ENCODE measurements around the gene CTNNA2. TPM values are rescaled to one million over a fixed set of nuclear protein-coding genes. Genes with fewer than 3 reads are reported as not detected.

Gene CTNNA2
- total RNA-seq, 1 experiment from 2014 or later: not detected

DNA sequence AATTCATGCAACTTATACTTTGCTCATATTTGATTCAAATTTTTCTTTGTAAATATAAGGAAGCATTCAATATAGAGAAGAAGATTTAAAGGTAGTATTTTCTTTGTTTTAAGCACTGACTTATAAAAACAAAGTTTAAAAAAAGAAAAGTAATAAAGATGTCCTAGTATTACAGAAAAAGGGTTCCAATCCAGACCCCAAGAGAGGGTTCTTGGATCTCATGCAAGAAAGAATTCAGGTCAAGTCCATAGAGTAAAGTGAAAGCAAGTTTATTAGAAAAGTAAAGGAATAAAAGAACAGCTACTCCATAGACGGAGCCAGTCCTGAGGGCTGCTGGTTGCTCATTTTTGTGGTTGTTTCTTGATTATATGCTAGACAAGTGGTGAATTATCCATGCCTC, 267.9 kb downstream of the CTNNA2 start:
- no peak for DNase-seq (ENCODE audit: extremely low read depth, low read depth)

DNA sequence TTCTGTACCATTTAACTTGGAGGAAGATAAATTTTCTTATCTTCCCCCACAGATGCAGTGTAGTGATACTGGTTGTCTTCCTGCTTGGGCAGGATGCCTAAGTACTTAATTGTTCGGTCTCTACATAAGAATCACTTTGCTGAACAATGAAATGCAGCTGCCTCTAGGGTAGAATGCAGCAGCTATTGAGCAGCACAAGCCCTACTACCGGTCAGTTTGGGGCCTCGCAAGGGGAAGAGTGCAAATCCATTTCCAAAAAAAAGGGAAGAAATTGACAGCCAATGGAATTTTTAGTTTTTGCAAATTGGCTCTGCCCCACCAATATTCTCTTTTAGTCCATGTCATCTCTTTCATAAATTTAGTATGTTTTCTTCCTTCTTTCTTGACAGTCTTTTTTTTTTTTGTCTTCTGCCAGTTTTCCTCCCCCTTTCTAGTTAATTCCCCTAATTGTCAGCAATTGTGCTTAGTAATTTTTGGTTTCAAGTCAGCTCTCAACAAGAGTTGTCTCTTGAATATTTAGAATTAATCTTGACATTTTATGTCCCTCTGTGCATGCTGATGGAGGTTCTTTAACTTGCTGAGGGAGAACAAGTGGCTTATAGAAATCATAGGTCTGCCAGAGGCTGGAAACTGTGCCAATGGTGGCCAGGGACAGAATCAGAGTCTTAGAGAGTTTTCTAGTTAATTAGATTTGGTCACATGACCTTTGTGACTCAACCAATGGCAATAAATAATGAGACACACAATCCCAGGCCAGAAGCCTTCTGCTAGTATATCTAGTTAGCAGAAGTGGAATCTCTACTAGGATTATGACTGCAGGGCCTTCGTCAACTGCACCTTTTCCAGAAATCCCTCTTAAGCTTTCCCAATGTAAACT, 270.0 kb downstream of the CTNNA2 start:
- DNase-seq (ENCODE audit: extremely low read depth, low read depth): no peak

DNA sequence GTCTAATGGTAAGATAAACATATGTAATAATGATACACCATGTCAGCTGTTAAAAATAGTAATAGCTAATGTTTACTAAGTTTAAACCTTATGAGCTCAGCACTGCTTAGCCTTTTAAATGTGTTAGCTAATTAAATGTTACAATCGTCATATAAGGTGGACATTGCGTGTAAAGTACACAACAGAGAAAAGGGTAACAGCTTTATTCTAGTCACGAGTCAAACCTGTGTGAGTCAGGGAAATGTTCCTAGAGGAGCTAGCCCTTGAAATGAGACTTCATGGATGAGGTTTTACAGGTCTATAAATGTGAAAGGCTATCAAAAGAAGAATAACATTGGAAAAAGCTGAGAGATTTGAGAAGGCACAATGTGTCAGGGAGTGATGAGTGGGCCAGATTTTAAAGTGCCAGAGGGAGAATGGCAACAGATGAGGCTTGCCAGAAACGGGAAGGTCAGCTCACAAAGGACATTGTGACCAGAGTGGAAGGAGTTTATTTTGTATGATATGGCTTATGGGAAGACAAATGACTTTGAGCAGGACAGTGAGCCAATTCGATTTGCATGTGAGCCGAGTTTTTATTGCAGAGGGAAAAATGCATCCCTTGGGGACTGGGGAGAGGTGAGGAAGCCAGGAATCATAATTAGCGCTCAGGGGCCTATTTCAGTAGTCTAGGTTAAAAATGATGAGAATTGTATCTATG, 276.3 kb downstream of the CTNNA2 start:
- DNase-seq (ENCODE audit: extremely low read depth, low read depth): no peak

DNA sequence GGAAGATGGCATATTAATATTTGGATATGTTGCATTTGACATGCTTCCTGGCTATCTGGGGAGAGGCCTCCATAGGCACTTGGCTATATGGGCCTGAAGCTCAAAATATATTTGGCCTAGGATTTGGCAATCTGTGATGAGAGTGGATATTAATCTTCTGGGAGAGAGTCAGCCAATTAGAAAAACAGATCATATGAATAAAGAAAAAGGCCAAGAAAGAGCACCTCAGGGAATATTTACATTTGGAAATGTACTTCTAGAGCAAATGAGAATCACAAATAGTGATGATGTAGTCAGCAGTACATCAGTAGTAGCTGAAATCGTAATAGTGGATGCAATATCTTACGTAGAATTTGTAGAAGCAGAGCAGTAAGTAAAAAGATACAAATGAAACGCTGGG, 277.0 kb downstream of the CTNNA2 start:
- DNase-seq (ENCODE audit: extremely low read depth, low read depth): no peak

- no peak for DNase-seq (ENCODE audit: extremely low read depth, low read depth)
Observed at GRCh38 chr2:79792090-79792489, 279.2 kb downstream of the CTNNA2 start.

- DNase-seq (ENCODE audit: extremely low read depth, low read depth): no peak
Observed at GRCh38 chr2:79793006-79793405, 280.2 kb downstream of the CTNNA2 start.

- DNase-seq (ENCODE audit: extremely low read depth, low read depth): no peak
Observed at GRCh38 chr2:79796641-79797040, 283.8 kb downstream of the CTNNA2 start.

GRCh38 chr2:79798776-79799175, 285.9 kb downstream of the CTNNA2 start:
- DNase-seq (ENCODE audit: extremely low read depth, low read depth): no peak

DNA sequence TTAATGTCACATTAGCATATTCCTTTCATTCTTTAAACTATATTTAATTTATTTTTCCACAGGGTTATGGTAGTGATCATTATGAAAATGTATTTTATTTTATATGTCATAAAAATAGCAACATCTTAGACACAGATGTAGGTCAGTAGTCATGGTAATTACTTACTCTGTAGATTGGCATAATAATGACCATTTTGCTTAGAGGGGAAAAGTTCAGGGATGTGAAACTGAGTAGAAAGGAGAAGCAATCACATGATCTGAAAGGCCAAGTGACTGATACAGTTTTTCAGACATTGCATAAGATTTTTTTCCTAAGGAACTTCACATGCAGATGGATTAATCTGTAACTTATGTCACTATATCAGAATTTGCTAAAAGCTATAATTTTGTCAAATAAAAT, 286.9 kb downstream of the CTNNA2 start:
- no peak for DNase-seq (ENCODE audit: extremely low read depth, low read depth)

- no peak for DNase-seq (ENCODE audit: extremely low read depth, low read depth)
Observed at GRCh38 chr2:79801082-79801481, 288.2 kb downstream of the CTNNA2 start.

DNA sequence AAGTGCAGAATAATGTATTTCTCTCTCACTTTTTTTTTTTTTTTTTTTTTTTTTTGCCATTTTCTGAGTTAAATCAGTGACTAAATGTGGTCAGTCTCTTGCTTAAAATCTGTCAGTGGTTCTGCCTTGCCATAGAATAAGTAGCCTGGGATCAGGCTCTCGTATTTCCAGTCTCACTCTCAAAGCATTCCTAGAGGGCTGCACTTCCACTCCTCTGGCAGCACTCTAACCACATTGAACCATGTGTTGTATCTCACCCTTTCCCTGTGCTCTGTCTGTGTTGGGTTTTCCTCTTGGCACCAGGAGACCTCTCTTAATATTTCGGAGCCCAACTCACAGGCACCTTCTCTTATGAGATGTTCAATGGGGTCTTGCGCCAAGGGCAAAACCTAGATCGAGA, 304.4 kb downstream of the CTNNA2 start:
- no peak for DNase-seq (ENCODE audit: extremely low read depth, low read depth)

DNA sequence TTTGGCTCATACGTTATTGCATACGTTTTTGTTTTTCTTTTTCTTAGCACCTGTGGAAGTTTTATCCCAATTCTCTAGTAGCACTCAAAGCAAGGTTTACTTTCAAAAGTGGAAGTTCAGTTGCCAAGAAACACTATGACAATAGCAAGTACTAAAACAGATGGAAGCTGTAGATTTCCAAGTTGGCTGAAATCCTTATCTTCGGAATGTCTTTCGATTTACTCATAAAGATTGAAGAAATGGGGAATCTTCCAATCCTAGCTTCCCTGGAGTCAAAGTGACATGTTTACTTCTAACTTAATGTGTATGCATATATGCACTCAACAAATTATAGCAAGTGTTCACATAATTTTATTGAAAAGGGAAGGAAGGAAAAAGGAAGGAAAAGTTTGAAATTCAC, 307.4 kb downstream of the CTNNA2 start:
- DNase-seq (ENCODE audit: extremely low read depth, low read depth): no peak

DNA sequence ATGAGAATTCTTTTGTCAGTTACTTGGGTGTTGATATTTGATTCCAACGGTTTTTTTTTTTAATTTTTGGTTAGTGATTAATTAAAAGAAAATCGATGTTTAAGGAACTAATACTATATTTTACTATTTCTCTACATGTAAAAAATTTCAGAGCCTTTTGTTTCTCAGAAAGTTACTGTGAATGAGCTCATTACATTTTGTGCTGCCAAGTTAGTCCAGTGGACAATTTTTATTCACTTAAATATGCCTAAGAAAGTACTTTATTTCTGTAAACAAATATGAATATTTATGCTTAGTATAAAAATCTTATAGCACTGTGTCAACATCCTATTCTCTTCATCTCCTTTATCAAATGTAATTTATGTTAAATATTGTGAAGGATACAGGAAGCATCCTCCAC, 309.3 kb downstream of the CTNNA2 start:
- DNase-seq (ENCODE audit: extremely low read depth, low read depth): no peak

DNA sequence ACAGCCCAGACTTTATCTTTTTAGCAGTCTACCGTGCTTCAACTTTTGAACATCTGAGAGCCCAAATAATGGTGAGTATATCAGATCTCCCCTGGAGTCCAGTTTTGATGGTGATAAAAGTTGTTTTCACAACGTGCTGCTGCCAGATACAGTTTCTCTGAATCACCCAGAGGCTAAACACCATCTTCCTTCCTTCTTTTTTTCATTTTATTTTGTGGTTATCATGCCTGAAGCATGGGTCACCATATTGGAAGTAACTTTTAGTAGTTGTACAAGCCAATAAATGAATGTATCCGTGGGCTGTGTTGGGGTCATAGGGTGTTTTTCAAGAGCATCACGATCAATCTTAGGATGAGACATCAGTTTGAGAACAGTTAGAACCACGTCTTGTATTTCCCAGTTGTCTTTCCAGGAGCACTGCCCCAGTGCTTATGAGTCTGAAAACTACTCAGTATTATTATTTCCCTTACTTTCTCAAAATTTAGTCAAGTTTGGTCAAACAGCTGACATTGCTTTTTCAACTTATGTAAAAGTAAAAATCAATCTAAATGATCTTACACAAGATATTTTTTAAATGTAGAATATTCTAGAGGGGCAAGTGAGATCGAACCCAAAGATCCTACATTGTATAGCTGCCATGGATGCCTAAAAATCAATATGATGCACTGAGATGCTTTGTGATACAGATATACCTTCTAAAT, 311.4 kb downstream of the CTNNA2 start:
- no peak for DNase-seq (ENCODE audit: extremely low read depth, low read depth)

DNA sequence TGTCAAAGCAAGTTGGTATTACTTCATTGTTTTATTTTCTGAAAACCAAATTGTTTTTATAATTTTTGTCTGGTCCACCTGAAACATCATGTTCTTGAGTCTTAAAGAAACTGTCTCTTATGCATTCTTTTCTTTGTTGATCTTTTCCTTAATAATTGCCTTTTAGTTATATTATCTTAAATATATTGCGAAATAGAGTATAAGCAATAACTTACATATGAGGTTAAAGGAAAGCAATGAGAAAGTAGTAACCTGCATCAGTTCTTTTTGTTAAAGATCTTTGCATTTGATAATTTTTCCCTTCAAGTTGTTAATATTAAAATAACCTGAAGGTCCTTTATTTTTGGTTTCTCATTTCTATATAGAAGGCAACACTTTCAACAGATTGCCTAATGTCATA, 315.0 kb downstream of the CTNNA2 start:
- DNase-seq (ENCODE audit: extremely low read depth, low read depth): no peak

DNA sequence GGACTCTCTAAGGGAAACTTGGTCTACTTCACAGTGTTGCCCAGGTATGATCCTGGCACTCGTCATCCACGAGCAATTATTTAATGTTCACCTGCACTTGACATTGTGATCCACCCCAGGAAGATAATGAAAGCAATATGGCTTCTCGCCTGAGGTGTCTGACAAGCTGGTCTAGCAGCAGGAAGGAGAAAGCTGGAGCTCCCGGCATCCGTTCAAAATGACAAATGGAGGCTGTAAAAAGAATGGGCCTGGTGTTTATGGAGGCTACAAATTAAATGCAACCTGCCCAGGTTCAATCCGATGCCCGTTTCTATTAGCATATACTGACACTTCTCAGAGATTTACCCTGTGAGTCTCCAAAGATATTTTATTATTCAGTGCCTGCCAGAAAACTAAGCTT, 317.6 kb downstream of the CTNNA2 start:
- DNase-seq (ENCODE audit: extremely low read depth, low read depth): no peak

- DNase-seq (ENCODE audit: extremely low read depth, low read depth): no peak
Observed at GRCh38 chr2:79831961-79832360, 319.1 kb downstream of the CTNNA2 start.

GRCh38 chr2:79832511-79833234, 319.8 kb downstream of the CTNNA2 start:
- no peak for DNase-seq (ENCODE audit: extremely low read depth, low read depth)

DNA sequence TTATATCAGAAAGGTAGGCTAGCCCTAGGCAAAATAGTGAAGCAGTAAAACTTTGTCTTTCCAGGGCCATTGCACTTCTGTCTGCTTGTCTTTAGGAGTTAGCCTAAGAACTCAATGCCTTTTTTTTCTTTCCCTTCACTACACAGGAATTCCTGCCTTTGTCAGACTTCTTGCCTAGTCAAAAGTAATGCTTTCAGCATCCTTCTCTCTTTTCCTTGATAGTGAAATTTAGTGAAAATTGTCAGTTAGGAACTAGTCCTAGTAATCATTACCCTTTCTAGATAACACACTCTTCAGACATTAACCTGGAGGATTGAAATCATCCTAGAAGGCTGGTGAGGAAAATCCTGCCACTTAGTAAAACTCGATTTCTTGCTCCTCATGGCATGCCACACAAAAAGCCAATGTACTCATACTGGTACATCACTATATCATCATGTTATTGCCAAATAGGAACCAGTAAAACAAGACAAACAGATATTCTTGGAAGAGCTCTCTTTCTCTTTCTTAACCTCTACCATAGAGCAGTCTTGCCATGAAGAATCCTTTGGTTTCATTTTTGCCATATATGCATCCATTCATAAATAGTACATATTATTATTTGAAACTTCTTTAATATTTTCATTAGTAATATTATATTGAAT, 320.5 kb downstream of the CTNNA2 start:
- DNase-seq (ENCODE audit: extremely low read depth, low read depth): no peak

- no peak for DNase-seq (ENCODE audit: extremely low read depth, low read depth)
Observed at GRCh38 chr2:79835911-79836310, 323.1 kb downstream of the CTNNA2 start.

Data from NCI-H460 (cell line).